GM12878 (cell line): ENCODE results near the gene ZNF878. TPM values are rescaled to one million over a fixed set of nuclear protein-coding genes. Genes with fewer than 3 reads are reported as not detected.

ENCODE experiments used
- ATAC-seq: fragments of 200-7000 bp; cut with Tn5 transposase; 3 replicates; pipeline ENCODE4 v1.9.1; 2020; ENCODE audit warnings: mild to moderate bottlenecking, moderate library complexity
- BruUV-seq: library from RNA; stranded (reverse); fragments of 400-500 nt; replicated peaks from 2 replicates; lab custom pipeline; 2021; lab: Mats Ljungman, UMichigan
- CTCF ChIA-PET: fragments of 300-600 bp; sonication (Branson Sonifier 250); formaldehyde crosslinking; extraction: SDS; loops from one replicate; lab custom pipeline; 2021; ENCODE audit warnings: inconsistent platforms; lab: Yijun Ruan, JAX
- POLR2A ChIA-PET: fragments of 350-600 bp; formaldehyde crosslinking; extraction: SDS; loops from one replicate; lab custom pipeline; 2021; ENCODE audit warnings: inconsistent platforms; lab: Charles Lee
- RAD21 ChIA-PET: fragments of 300-600 bp; sonication (Branson Sonifier 250); formaldehyde crosslinking; loops from one replicate; lab custom pipeline; 2023; ENCODE audit warnings: antibody characterized with exemption; ENCODE audit not compliant: unreplicated experiment; lab: Charles Lee
- SMC1A ChIA-PET: fragments of 300-600 bp; sonication (Branson Sonifier 250); formaldehyde crosslinking; loops from one replicate; lab custom pipeline; 2023; ENCODE audit not compliant: unreplicated experiment, uncharacterized antibody; lab: Charles Lee
- DNase-seq: peaks from one replicate; pipeline ENCODE4 v3.0.0-alpha.2; 2011; ENCODE audit warnings: low read depth, low spot score
- FAIRE-seq: peaks from 3 replicates; lab custom pipeline; 2011; peaks lifted over from hg19 to GRCh38; lab: Jason Lieb, UNC
- H2AFZ ChIP-seq: 2 replicates; pipeline ENCODE4 v1.6.0; 2011; ENCODE audit warnings: low read depth, low read length, control low read depth; ENCODE audit not compliant: control insufficient read depth
- H3K27ac ChIP-seq: 2 replicates; pipeline ENCODE4 v1.5.1; 2011; ENCODE audit warnings: control low read depth; ENCODE audit not compliant: control insufficient read depth, insufficient read depth
- H3K27me3 ChIP-seq, 2 experiments: replicated peaks in 1 of 2; 2 replicates each; pipeline versions ENCODE4 v1.6.0 to v1.6.1; 2011; ENCODE audit warnings: low read length in 1 of 2; ENCODE audit not compliant: control insufficient read depth in 2 of 2, insufficient read depth in 2 of 2
- H3K36me3 ChIP-seq, 2 experiments: 2 replicates each; pipeline ENCODE4 v1.5.1; 2011; ENCODE audit warnings: low read length in 1 of 2; ENCODE audit not compliant: control insufficient read depth in 2 of 2, insufficient read depth in 2 of 2
- H3K4me1 ChIP-seq: 2 replicates; pipeline ENCODE4 v1.6.1; 2011; ENCODE audit warnings: mild to moderate bottlenecking, low read length, moderate library complexity, mixed read lengths; ENCODE audit not compliant: control insufficient read depth, insufficient read depth
- H3K4me2 ChIP-seq: 2 replicates; pipeline ENCODE4 v1.6.0; 2011; ENCODE audit warnings: control low read depth; ENCODE audit not compliant: control insufficient read depth, insufficient read depth
- H3K4me3 ChIP-seq: fragments of 200-600 bp; sonication (generic); 2 replicates; pipeline ENCODE4 v1.5.1; 2016
- H3K79me2 ChIP-seq: 2 replicates; pipeline ENCODE4 v1.6.0; 2011; ENCODE audit warnings: low read length; ENCODE audit not compliant: control insufficient read depth, insufficient read depth
- H3K9ac ChIP-seq: 2 replicates; pipeline ENCODE4 v1.8.0; 2011; ENCODE audit warnings: low read length, control low read depth, mixed read lengths; ENCODE audit not compliant: control insufficient read depth, insufficient read depth
- H3K9me3 ChIP-seq: replicated peaks from 3 replicates; pipeline ENCODE4 v1.5.1; 2011; ENCODE audit warnings: mild to moderate bottlenecking, low read length; ENCODE audit not compliant: control insufficient read depth, insufficient read depth
- H4K20me1 ChIP-seq: 2 replicates; pipeline ENCODE4 v1.6.0; 2011; ENCODE audit not compliant: control insufficient read depth, insufficient read depth
- CBX5 ChIP-seq: sonication (generic); IDR thresholded peaks from 2 replicates; pipeline ENCODE4 v1.6.1; 2016; ENCODE audit warnings: low read depth, moderate library complexity, mild to moderate bottlenecking, inconsistent platforms
- KLF5 ChIP-seq: fragments of 450-650 bp; IDR thresholded peaks from 2 replicates; pipeline ENCODE4 v1.6.1; 2014; ENCODE audit warnings: mild to moderate bottlenecking; ENCODE audit not compliant: partially characterized antibody
- NFYB ChIP-seq: IDR thresholded peaks from 2 replicates; pipeline ENCODE4 v1.6.1; 2011; ENCODE audit warnings: low read depth, mild to moderate bottlenecking, low read length, improper control_type of control experiment, moderate library complexity; ENCODE audit not compliant: insufficient read depth
- RFX5 ChIP-seq: IDR thresholded peaks from 2 replicates; pipeline ENCODE4 v1.6.1; 2011; ENCODE audit warnings: low read depth, low read length, improper control_type of control experiment
- SMC3 ChIP-seq: IDR thresholded peaks from 2 replicates; pipeline ENCODE4 v1.6.1; 2011; ENCODE audit warnings: low read length, improper control_type of control experiment, borderline replicate concordance
- WGBS: methylation state at CpG from one replicate; pipeline ENCODE4 v1.1.6; 2016; ENCODE audit warnings: low lambda C conversion rate; ENCODE audit not compliant: insufficient replicate concordance, insufficient coverage; ENCODE audit errors: missing lambda C conversion rate; 5-methylcytosine and 5-hydroxymethylcytosine counted together
- in situ Hi-C: fragments of 300-500 bp; cut with MboI; formaldehyde crosslinking; loops from 9 replicates; pipeline ENCODE4 v1.14.3; 2018; ENCODE audit warnings: mixed read lengths
- intact Hi-C: fragments of 100-400 bp; cut with micrococcal nuclease; formaldehyde crosslinking; loops from one replicate; pipeline ENCODE4 v1.14.2; 2022; ENCODE audit not compliant: unreplicated experiment
- polyA plus RNA-seq, 11 experiments: library from polyadenylated mRNA; depleted of rRNA in 4 of 11; unstranded in 6 of 11; stranded (reverse) in 5 of 11; fragments of >200 nt; fragmentation: Nextera tagmentation in 4 of 11; fragmentation: Illumina TruSeq in 1 of 11; extraction: Ambion mirVana in 4 of 11; extraction: Trizol in 1 of 11; gene quantifications; 1 replicate in 1 of 11; 2 replicates in 10 of 11; pipeline versions ENCODE4 v1.2.1 to v1.2.3, GENCODE V29; 2011 to 2016; ENCODE audit warnings: inconsistent platforms in 2 of 11, missing spikeins in 2 of 11, low read depth in 1 of 11
- total RNA-seq, 4 experiments: library from RNA; depleted of rRNA in 3 of 4; stranded (reverse); fragments of >200 nt in 3 of 4; fragmentation: Illumina TruSeq in 1 of 4; extraction: Trizol in 1 of 4; gene quantifications; 2 replicates each; pipeline versions ENCODE4 v1.2.1 to v1.2.3, GENCODE V29; 2013 to 2021
- TF ChIP-seq, protein P1 (sequence below): fragments of 150-350 bp; IDR thresholded peaks from 2 replicates; pipeline ENCODE4 v1.6.1; 2014; ENCODE audit warnings: mild to moderate bottlenecking, low read depth, low read length

ZNF878 gene
- total and polyA plus RNA-seq, 10 of the 15 experiments (the other 5 are each of a cell fraction or from before 2014, with no cell fraction given), result 0.24 to 1.3 (median 0.71) TPM

DNA sequence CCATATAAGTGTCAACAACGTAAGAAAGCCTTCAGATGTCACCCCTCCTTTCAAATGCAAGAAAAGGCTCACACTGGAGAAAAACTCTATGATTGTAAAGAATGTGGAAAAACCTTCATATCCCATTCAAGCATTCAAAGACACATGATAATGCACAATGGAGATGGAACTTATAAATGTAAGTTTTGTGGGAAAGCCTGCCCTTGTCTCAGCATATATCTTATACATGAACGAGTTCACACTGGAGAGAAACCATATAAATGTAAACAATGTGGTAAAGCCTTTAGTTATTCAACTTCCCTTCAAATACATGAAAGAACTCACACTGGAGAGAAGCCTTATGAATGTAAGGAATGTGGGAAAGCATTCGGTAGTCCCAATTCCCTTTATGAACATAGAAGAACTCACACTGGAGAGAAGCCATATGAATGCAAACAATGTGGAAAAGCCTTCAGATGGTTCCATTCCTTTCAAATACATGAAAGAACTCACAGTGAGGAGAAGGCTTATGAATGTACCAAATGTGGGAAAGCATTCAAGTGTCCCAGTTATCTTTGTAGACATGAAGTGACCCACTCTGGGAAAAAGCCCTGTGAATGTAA lies 22.9 kb upstream of the ZNF878 start:
- in situ Hi-C loops, result no loop called here
- SMC1A ChIA-PET, result no interaction called here
- H3K9me3 ChIP-seq, result peaks cover 43% of the 10 kb centered on the region

More for the DNA sequence above, 22.9 kb upstream of the ZNF878 start:
- H3K36me3 ChIP-seq, result peaks cover 0 to 6% of the 10 kb centered on the region in 2 experiments; a peak in 2 of 4 replicates
- no peak overlapping the region for H3K27ac ChIP-seq
- no peak overlapping the region for H3K9ac ChIP-seq
- DNase-seq (no peak), ATAC-seq (no peak), FAIRE-seq (no peak)
- H3K4me2 ChIP-seq, result no peak overlapping the region
- H3K4me3 ChIP-seq, result no peak overlapping the region
- ChIA-PET POLR2A (no interaction called here), RAD21 (no interaction called here), CTCF (no interaction called here)
- intact Hi-C loops, result no loop called here
- TF ChIP-seq CBX5 (0 out of 2 replicates have a peak, but pooled peaks have one; percentile 32), SMC3 (no peak), RFX5 (no peak), NFYB (no peak), KLF5 (peak; percentile 47)
- TF ChIP-seq, protein P1, sequence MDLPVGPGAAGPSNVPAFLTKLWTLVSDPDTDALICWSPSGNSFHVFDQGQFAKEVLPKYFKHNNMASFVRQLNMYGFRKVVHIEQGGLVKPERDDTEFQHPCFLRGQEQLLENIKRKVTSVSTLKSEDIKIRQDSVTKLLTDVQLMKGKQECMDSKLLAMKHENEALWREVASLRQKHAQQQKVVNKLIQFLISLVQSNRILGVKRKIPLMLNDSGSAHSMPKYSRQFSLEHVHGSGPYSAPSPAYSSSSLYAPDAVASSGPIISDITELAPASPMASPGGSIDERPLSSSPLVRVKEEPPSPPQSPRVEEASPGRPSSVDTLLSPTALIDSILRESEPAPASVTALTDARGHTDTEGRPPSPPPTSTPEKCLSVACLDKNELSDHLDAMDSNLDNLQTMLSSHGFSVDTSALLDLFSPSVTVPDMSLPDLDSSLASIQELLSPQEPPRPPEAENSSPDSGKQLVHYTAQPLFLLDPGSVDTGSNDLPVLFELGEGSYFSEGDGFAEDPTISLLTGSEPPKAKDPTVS, result no peak
- no peaks in the 10 kb centered on the region for H4K20me1 ChIP-seq
- no peak overlapping the region for H2AFZ ChIP-seq
- H3K27me3 ChIP-seq, result no peaks in the 10 kb centered on the region
- no peaks in the 10 kb centered on the region for H3K79me2 ChIP-seq
- no peaks in the 10 kb centered on the region for H3K4me1 ChIP-seq
- no TSS peak for BruUV-seq
- WGBS, result 91% methylated on average over 3 of the region's 3 CpGs
